SK-N-SH treated with all-trans-retinoic acid at 6 μM for 48 hours (cell line): ENCODE data around the gene CDC42BPB.

Experiments used
- ATAC-seq: fragments of 200-7000 bp; cut with Tn5 transposase; 3 replicates; pipeline ENCODE4 v1.9.1; 2020; ENCODE audit warnings: mild to moderate bottlenecking, moderate library complexity
- ARNTL ChIP-seq: fragments of 450-650 bp; formaldehyde crosslinking; IDR thresholded peaks from 2 replicates; pipeline ENCODE4 v1.5.0; 2020; ENCODE audit warnings: low read depth, mild to moderate bottlenecking, moderate library complexity, borderline replicate concordance
- BACH2 ChIP-seq: fragments of 250-450 bp; sonication (Bioruptor Pico); IDR thresholded peaks from 2 replicates; pipeline ENCODE4 v1.9.0; 2021; ENCODE audit warnings: mild to moderate bottlenecking, borderline replicate concordance
- CSDC2 ChIP-seq: fragments of 250-450 bp; sonication (Bioruptor Pico); IDR thresholded peaks from 2 replicates; pipeline ENCODE4 v1.5.0; 2020; ENCODE audit warnings: mild to moderate bottlenecking, moderate library complexity
- ESRRG ChIP-seq: fragments of 250-450 bp; sonication (Bioruptor Pico); IDR thresholded peaks from 2 replicates; pipeline ENCODE4 v1.6.1; 2021; ENCODE audit warnings: mild to moderate bottlenecking
- GLIS3 ChIP-seq: fragments of 250-450 bp; sonication (Bioruptor Pico); IDR thresholded peaks from 2 replicates; pipeline ENCODE4 v1.5.0; 2020; ENCODE audit warnings: mild to moderate bottlenecking, moderate library complexity
- ISL1 ChIP-seq: fragments of 250-450 bp; sonication (Bioruptor Pico); IDR thresholded peaks from 2 replicates; pipeline ENCODE4 v2.1.2; 2022; ENCODE audit warnings: mild to moderate bottlenecking, moderate library complexity
- OSR1 ChIP-seq: fragments of 250-450 bp; sonication (Bioruptor Pico); IDR thresholded peaks from 2 replicates; pipeline ENCODE4 v1.8.0; 2022; ENCODE audit warnings: moderate library complexity, mild to moderate bottlenecking, inconsistent platforms
- PPARA ChIP-seq: fragments of 250-450 bp; sonication (Bioruptor Pico); IDR thresholded peaks from 2 replicates; pipeline ENCODE4 v1.5.0; 2020; ENCODE audit warnings: mild to moderate bottlenecking, borderline replicate concordance
- RARB ChIP-seq: fragments of 250-450 bp; sonication (Bioruptor Pico); IDR thresholded peaks from 2 replicates; pipeline ENCODE4 v1.8.0; 2021; ENCODE audit warnings: mild to moderate bottlenecking, moderate library complexity
- SNAI2 ChIP-seq: fragments of 250-450 bp; sonication (Bioruptor Pico); IDR thresholded peaks from 2 replicates; pipeline ENCODE4 v1.5.0; 2020; ENCODE audit warnings: mild to moderate bottlenecking, moderate library complexity
- TCF4 ChIP-seq: fragments of 250-450 bp; sonication (Bioruptor Pico); IDR thresholded peaks from 2 replicates; pipeline ENCODE4 v1.8.0; 2021; ENCODE audit warnings: mild to moderate bottlenecking, moderate library complexity, borderline replicate concordance
- TOX ChIP-seq: fragments of 250-450 bp; sonication (Bioruptor Pico); IDR thresholded peaks from 2 replicates; pipeline ENCODE4 v1.8.0; 2021; ENCODE audit warnings: mild to moderate bottlenecking, moderate library complexity, borderline replicate concordance
- ZC3H10 ChIP-seq: fragments of 250-450 bp; sonication (Bioruptor Pico); IDR thresholded peaks from 2 replicates; pipeline ENCODE4 v1.5.1; 2021; ENCODE audit warnings: mild to moderate bottlenecking, moderate library complexity
- ZFP3 ChIP-seq: fragments of 250-450 bp; sonication (Bioruptor Pico); IDR thresholded peaks from 2 replicates; pipeline ENCODE4 v1.5.0; 2020; ENCODE audit warnings: mild to moderate bottlenecking, moderate library complexity
- ZFP30 ChIP-seq: fragments of 450-650 bp; formaldehyde crosslinking; IDR thresholded peaks from 2 replicates; pipeline ENCODE4 v1.5.0; 2022; ENCODE audit warnings: mild to moderate bottlenecking, moderate library complexity
- ZNF565 ChIP-seq: fragments of 450-650 bp; formaldehyde crosslinking; conservative IDR thresholded peaks from 2 replicates; pipeline ENCODE4 v1.5.0; 2020; ENCODE audit warnings: low read depth, mild to moderate bottlenecking, moderate library complexity
- ZNF70 ChIP-seq: fragments of 450-650 bp; formaldehyde crosslinking; IDR thresholded peaks from 2 replicates; pipeline ENCODE4 v1.5.0; 2020; ENCODE audit warnings: mild to moderate bottlenecking, moderate library complexity
- ZNF8 ChIP-seq: fragments of 450-650 bp; formaldehyde crosslinking; IDR thresholded peaks from 2 replicates; pipeline ENCODE4 v1.5.0; 2020; ENCODE audit warnings: mild to moderate bottlenecking, moderate library complexity
- TF ChIP-seq, protein P1 (sequence below): fragments of 250-450 bp; sonication (Bioruptor Pico); IDR thresholded peaks from 2 replicates; pipeline ENCODE4 v1.8.0; 2021; ENCODE audit warnings: low read depth, mild to moderate bottlenecking, moderate library complexity, borderline replicate concordance
- TF ChIP-seq, protein P2 (sequence below): fragments of 250-450 bp; sonication (Bioruptor Pico); IDR thresholded peaks from 2 replicates; pipeline ENCODE4 v1.8.0; 2020; ENCODE audit warnings: mild to moderate bottlenecking, moderate library complexity, borderline replicate concordance
- TF ChIP-seq, protein P3 (sequence below): fragments of 250-450 bp; sonication (Bioruptor Pico); IDR thresholded peaks from 2 replicates; pipeline ENCODE4 v1.5.1; 2020; ENCODE audit warnings: low read depth, mild to moderate bottlenecking, moderate library complexity
- TF ChIP-seq, protein P4 (sequence below): fragments of 250-450 bp; sonication (Bioruptor Pico); IDR thresholded peaks from 2 replicates; pipeline ENCODE4 v1.5.0; 2020; ENCODE audit warnings: mild to moderate bottlenecking, moderate library complexity

The CDC42BPB gene

DNA sequence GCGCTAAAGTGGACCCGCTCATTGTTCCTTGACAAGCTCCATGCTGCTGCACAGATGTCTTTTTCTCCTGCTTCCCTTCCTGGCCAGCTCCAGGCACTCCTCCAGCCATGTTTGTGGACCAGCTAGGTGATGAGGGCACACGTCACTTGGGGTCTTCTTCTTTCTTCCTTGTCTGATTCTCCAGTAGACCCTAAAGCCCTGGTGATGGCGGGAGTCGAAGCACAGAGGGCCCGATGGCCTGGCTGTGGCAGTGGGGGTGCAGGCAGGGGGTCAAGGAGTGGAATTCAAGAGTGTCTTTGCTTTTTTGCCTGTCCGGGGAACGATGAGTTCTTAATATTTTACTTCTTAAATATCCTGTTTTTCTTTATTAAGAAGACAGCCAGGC lies 157.8 kb downstream of the CDC42BPB start:
- ATAC-seq, result no peak
- no peak for TF ChIP-seq ZNF565 (CRISPR knock-in tag)
- TF ChIP-seq ZC3H10 (CRISPR knock-in tag), result no peak
- TF ChIP-seq CSDC2 (CRISPR knock-in tag), result no peak
- no peak for TF ChIP-seq TOX (CRISPR knock-in tag)
- no peak for TF ChIP-seq ESRRG (CRISPR knock-in tag)
- TF ChIP-seq BACH2 (CRISPR knock-in tag), result no peak
- no peak for TF ChIP-seq ZNF8 (CRISPR knock-in tag)
- TF ChIP-seq OSR1 (CRISPR knock-in tag), result no peak
- TF ChIP-seq ZFP3, result no peak
- TF ChIP-seq, protein P1, sequence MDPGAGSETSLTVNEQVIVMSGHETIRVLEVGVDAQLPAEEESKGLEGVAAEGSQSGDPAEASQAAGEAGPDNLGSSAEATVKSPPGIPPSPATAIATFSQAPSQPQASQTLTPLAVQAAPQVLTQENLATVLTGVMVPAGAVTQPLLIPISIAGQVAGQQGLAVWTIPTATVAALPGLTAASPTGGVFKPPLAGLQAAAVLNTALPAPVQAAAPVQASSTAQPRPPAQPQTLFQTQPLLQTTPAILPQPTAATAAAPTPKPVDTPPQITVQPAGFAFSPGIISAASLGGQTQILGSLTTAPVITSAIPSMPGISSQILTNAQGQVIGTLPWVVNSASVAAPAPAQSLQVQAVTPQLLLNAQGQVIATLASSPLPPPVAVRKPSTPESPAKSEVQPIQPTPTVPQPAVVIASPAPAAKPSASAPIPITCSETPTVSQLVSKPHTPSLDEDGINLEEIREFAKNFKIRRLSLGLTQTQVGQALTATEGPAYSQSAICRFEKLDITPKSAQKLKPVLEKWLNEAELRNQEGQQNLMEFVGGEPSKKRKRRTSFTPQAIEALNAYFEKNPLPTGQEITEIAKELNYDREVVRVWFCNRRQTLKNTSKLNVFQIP, result no peak

DNA sequence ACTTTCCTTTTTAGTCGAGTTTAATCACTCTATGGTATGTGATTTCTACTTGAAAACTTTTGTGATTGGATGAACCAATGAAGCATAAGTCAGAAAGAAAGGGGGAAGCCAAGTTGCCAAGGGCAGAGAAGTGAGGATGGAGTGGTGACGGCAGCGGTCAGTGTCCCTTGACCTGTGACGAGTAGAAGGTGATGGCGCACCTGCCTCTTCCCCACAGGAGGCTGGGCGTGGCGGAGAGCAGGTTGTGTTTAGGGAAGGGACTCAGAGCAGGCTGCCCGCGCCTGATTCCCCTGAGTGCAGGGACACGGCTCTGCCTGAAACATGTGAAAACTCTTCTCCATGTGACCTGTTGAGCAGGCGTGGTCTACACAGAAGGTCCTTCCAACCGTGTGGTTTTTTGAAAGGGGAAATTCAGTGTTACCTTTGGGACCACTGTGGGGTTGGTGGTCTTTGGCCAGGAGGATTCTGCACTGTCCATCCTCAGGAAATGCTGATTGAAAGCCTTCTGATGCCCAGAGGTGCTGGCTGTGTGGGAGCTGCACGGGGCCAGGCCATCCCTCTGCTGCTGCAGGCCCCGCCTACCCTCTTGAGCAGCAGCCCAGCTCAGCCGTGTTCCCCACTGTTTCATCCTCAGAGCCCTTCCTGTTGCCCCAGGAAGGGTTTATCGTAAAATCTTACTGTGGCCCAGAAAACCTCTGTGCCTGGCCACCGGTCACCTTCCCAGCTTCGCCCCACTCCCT lies 158.4 kb downstream of the CDC42BPB start:
- no peak for ATAC-seq
- no peak for TF ChIP-seq TOX (CRISPR knock-in tag)
- no peak for TF ChIP-seq ZNF565 (CRISPR knock-in tag)
- no peak for TF ChIP-seq OSR1 (CRISPR knock-in tag)
- TF ChIP-seq ZFP3, result no peak
- TF ChIP-seq ESRRG (CRISPR knock-in tag), result no peak
- TF ChIP-seq ARNTL (CRISPR knock-in tag), result no peak
- no peak for TF ChIP-seq TCF4 (CRISPR knock-in tag)
- no peak for TF ChIP-seq RARB (CRISPR knock-in tag)
- no peak for TF ChIP-seq ISL1 (CRISPR knock-in tag)
- TF ChIP-seq, protein P2, sequence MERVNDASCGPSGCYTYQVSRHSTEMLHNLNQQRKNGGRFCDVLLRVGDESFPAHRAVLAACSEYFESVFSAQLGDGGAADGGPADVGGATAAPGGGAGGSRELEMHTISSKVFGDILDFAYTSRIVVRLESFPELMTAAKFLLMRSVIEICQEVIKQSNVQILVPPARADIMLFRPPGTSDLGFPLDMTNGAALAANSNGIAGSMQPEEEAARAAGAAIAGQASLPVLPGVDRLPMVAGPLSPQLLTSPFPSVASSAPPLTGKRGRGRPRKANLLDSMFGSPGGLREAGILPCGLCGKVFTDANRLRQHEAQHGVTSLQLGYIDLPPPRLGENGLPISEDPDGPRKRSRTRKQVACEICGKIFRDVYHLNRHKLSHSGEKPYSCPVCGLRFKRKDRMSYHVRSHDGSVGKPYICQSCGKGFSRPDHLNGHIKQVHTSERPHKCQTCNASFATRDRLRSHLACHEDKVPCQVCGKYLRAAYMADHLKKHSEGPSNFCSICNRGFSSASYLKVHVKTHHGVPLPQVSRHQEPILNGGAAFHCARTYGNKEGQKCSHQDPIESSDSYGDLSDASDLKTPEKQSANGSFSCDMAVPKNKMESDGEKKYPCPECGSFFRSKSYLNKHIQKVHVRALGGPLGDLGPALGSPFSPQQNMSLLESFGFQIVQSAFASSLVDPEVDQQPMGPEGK, result no peak
- no peak for TF ChIP-seq ZNF8 (CRISPR knock-in tag)
- no peak for TF ChIP-seq PPARA (CRISPR knock-in tag)
- TF ChIP-seq, protein P3, sequence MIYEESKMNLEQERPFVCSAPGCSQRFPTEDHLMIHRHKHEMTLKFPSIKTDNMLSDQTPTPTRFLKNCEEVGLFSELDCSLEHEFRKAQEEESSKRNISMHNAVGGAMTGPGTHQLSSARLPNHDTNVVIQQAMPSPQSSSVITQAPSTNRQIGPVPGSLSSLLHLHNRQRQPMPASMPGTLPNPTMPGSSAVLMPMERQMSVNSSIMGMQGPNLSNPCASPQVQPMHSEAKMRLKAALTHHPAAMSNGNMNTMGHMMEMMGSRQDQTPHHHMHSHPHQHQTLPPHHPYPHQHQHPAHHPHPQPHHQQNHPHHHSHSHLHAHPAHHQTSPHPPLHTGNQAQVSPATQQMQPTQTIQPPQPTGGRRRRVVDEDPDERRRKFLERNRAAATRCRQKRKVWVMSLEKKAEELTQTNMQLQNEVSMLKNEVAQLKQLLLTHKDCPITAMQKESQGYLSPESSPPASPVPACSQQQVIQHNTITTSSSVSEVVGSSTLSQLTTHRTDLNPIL (CRISPR knock-in tag), result no peak
- TF ChIP-seq ZC3H10 (CRISPR knock-in tag), result no peak
- no peak for TF ChIP-seq BACH2 (CRISPR knock-in tag)
- no peak for TF ChIP-seq ZFP30 (CRISPR knock-in tag)
- TF ChIP-seq, protein P1, result no peak
- TF ChIP-seq SNAI2, result no peak
- no peak for TF ChIP-seq GLIS3 (CRISPR knock-in tag)

DNA sequence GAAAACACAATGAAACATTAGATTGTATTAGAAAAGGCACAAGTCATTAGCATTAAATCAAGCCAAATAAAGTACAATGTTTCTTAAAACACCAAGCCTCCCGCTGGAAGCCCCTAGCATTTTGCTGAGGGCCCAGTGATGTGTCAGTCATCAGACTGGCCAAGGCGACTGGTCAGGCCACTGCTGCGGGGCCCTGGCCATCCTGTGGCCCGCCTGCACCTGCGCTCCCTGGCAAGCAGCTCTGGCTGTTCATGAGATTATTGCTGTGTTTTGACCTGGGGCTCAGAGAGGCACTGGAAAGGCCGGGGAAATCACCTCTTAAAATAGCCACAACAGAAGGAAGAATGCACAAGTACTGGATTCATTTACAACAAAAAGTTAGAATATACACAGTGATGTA lies 159.1 kb downstream of the CDC42BPB start:
- ATAC-seq, result no peak
- TF ChIP-seq, protein P1, result no peak
- TF ChIP-seq ESRRG (CRISPR knock-in tag) (no peak), BACH2 (CRISPR knock-in tag) (no peak), PPARA (CRISPR knock-in tag) (no peak), ZFP30 (CRISPR knock-in tag) (no peak), TCF4 (CRISPR knock-in tag) (no peak), ZC3H10 (CRISPR knock-in tag) (no peak), OSR1 (CRISPR knock-in tag) (no peak), CSDC2 (CRISPR knock-in tag) (no peak), ISL1 (CRISPR knock-in tag) (no peak), TOX (CRISPR knock-in tag) (no peak), ZFP3 (no peak), ZNF70 (CRISPR knock-in tag) (no peak), SNAI2 (no peak), GLIS3 (CRISPR knock-in tag) (no peak)
- TF ChIP-seq, protein P4, sequence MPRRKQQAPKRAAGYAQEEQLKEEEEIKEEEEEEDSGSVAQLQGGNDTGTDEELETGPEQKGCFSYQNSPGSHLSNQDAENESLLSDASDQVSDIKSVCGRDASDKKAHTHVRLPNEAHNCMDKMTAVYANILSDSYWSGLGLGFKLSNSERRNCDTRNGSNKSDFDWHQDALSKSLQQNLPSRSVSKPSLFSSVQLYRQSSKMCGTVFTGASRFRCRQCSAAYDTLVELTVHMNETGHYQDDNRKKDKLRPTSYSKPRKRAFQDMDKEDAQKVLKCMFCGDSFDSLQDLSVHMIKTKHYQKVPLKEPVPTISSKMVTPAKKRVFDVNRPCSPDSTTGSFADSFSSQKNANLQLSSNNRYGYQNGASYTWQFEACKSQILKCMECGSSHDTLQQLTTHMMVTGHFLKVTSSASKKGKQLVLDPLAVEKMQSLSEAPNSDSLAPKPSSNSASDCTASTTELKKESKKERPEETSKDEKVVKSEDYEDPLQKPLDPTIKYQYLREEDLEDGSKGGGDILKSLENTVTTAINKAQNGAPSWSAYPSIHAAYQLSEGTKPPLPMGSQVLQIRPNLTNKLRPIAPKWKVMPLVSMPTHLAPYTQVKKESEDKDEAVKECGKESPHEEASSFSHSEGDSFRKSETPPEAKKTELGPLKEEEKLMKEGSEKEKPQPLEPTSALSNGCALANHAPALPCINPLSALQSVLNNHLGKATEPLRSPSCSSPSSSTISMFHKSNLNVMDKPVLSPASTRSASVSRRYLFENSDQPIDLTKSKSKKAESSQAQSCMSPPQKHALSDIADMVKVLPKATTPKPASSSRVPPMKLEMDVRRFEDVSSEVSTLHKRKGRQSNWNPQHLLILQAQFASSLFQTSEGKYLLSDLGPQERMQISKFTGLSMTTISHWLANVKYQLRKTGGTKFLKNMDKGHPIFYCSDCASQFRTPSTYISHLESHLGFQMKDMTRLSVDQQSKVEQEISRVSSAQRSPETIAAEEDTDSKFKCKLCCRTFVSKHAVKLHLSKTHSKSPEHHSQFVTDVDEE (CRISPR knock-in tag), result no peak
